GM19395 (cell line): ENCODE data around the gene NFIC.
"Not testable (repeated sequence)": the region's sequence is repeated elsewhere in the genome, so short reads cannot be mapped to it uniquely, and the experiment has no call there.

ENCODE experiments used
- ATAC-seq: cut with Tn5 transposase; IDR thresholded peaks from one replicate; pipeline ENCODE4 v1.9.1; 2021; ENCODE audit warnings: mild to moderate bottlenecking, moderate library complexity; ENCODE audit not compliant: unreplicated experiment

NFIC gene

GRCh38 chr19:3336680-3337523 lies 29.5 kb upstream of the NFIC start:
- no peak for ATAC-seq

- ATAC-seq: no peak
Measured at GRCh38 chr19:3338541-3339181, 27.7 kb upstream of the NFIC start.

GRCh38 chr19:3340340-3340739 lies 26.0 kb upstream of the NFIC start:
- ATAC-seq: no peak

- ATAC-seq: no peak
Measured at GRCh38 chr19:3342246-3342645, 24.1 kb upstream of the NFIC start.

GRCh38 chr19:3342962-3343361 lies 23.4 kb upstream of the NFIC start:
- ATAC-seq: not testable (repeated sequence)

- no peak for ATAC-seq
Measured at GRCh38 chr19:3343619-3344502, 22.5 kb upstream of the NFIC start.

GRCh38 chr19:3344608-3345598 lies 21.5 kb upstream of the NFIC start:
- ATAC-seq: no peak

GRCh38 chr19:3345850-3346460 lies 20.4 kb upstream of the NFIC start:
- no peak for ATAC-seq

- ATAC-seq: no peak
Measured at GRCh38 chr19:3346677-3347353, 19.6 kb upstream of the NFIC start.

GRCh38 chr19:3348042-3348441 lies 18.3 kb upstream of the NFIC start:
- no peak for ATAC-seq

GRCh38 chr19:3348469-3348868 lies 17.9 kb upstream of the NFIC start:
- ATAC-seq: not testable (repeated sequence)

GRCh38 chr19:3350014-3350663 lies 16.2 kb upstream of the NFIC start:
- ATAC-seq: no peak

- no peak for ATAC-seq
Measured at GRCh38 chr19:3351702-3352447, 14.5 kb upstream of the NFIC start.

GRCh38 chr19:3353493-3353892 lies 12.9 kb upstream of the NFIC start:
- no peak for ATAC-seq

- ATAC-seq: no peak
Measured at GRCh38 chr19:3356805-3357204, 9.6 kb upstream of the NFIC start.

- no peak for ATAC-seq
Measured at GRCh38 chr19:3357271-3357991, 9.0 kb upstream of the NFIC start.

- no peak for ATAC-seq
Measured at GRCh38 chr19:3357992-3358688, 8.2 kb upstream of the NFIC start.
